SU-DHL-6 (cell line): ENCODE results near the gene AKR1B15.

Experiments
- EZH2phosphoT487 ChIP-seq: fragments of 200-600 bp; sonication (generic), shearing (Covaris generic); conservative IDR thresholded peaks from 2 replicates; pipeline ENCODE4 v1.6.1; 2018; ENCODE audit warnings: mild to moderate bottlenecking, antibody characterized with exemption, low read length, moderate library complexity, mixed read lengths
- TF ChIP-seq, protein P1 (sequence below): fragments of 200-600 bp; sonication (generic); IDR thresholded peaks from one replicate; pipeline ENCODE4 v1.5.1; 2017; ENCODE audit warnings: antibody characterized with exemption, mild to moderate bottlenecking, low read length, moderate library complexity; ENCODE audit not compliant: insufficient read depth, poor library complexity, severe bottlenecking

DNA sequence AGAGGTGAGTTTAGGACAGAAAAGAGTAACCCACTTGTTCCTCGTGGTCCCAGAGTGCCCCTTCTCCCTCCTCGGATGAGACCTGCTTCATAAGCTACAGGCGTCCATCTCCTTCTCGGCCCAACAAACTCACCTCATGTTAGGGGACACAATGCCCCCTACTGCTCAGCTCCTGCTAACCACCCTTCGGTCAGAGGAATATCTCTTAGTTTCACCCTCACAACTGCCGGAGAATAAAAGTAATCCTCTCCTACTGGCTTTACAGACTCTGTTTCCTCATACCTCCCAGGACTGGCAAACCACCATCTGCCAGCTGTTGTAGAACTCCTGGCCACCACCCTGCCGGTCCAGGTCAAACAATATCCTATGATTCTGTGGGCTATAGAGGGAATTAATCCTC is 3.2 kb downstream of the AKR1B15 start:
- TF ChIP-seq, protein P1, sequence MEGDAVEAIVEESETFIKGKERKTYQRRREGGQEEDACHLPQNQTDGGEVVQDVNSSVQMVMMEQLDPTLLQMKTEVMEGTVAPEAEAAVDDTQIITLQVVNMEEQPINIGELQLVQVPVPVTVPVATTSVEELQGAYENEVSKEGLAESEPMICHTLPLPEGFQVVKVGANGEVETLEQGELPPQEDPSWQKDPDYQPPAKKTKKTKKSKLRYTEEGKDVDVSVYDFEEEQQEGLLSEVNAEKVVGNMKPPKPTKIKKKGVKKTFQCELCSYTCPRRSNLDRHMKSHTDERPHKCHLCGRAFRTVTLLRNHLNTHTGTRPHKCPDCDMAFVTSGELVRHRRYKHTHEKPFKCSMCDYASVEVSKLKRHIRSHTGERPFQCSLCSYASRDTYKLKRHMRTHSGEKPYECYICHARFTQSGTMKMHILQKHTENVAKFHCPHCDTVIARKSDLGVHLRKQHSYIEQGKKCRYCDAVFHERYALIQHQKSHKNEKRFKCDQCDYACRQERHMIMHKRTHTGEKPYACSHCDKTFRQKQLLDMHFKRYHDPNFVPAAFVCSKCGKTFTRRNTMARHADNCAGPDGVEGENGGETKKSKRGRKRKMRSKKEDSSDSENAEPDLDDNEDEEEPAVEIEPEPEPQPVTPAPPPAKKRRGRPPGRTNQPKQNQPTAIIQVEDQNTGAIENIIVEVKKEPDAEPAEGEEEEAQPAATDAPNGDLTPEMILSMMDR = no peak
- no peak for TF ChIP-seq EZH2phosphoT487
